Hematopoietic multipotent progenitor cell (in vitro differentiated cells): Measurements from ENCODE around the gene SLC34A3. TPM values are rescaled to one million over a fixed set of nuclear protein-coding genes. Genes with fewer than 3 reads are reported as not detected.
A peak's percentile ranks its signal among the peaks of the same experiment; 100 is the strongest.
"Not testable (repeated sequence)": the region's sequence is repeated elsewhere in the genome, so short reads cannot be mapped to it uniquely, and the experiment has no call there.

Experiments
- DNase-seq, 3 donors: peaks; one replicate each; pipeline ENCODE4 v3.0.0-alpha.2; 2011 to 2015; ENCODE audit warnings: low read depth in 2 of 3, low spot score in 2 of 3
- total RNA-seq: library from RNA; depleted of rRNA; stranded (reverse); fragments of >200 nt; gene quantifications from one replicate; pipeline ENCODE4 v1.2.3, GENCODE V29; 2012

The SLC34A3 gene
- total RNA-seq, 1 donor = not detected

- peak; percentile 99 to 100 (median 100) for DNase-seq
Observed at GRCh38 chr9:137240841-137241489, 10.3 kb downstream of the SLC34A3 start, which contains the start of gene TUBB4B. Gene TUBB4B (plus strand): TSS chr9:137241287. CDS start chr9:137241361, 74 bp downstream.

DNA sequence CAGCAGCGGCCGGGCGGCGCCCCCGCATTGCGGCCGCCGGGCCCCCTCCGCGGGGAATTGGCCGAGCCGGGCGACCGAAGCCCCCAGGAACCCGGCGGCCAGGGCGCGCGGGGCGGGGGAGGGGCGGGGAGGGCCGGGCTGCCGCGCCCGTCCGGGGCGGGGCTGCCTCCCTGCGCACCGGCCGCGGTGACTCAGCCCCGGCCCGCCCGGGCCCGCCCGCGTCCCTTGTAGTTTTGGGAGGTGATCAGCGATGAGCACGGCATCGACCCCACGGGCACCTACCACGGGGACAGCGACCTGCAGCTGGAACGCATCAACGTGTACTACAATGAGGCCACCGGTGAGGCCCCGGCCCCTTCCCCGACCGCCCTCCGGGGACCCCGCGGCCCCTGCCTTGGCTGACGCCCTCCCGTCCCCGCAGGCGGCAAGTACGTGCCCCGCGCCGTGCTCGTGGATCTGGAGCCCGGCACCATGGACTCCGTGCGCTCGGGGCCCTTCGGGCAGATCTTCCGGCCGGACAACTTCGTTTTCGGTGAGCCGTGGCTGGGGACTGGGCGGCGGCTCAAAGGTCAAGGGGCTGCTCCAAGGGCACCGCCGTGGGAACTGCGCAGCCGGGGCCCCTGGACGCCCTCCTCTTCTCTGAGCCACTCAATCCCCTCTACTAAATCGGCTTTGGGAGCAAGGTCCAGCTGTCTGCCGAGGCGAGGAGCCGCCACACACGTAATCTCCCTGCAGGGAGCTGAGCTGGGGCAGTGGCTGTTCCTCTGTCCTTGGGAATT is 11.0 kb downstream of the SLC34A3 start:
- peak in 2 of 3 donors; percentile 46 to 63 for DNase-seq

- DNase-seq = no peak
Observed at GRCh38 chr9:137242269-137243203, 11.8 kb downstream of the SLC34A3 start.

- DNase-seq = not testable (repeated sequence)
Observed at GRCh38 chr9:137243266-137243625, 12.5 kb downstream of the SLC34A3 start.

DNA sequence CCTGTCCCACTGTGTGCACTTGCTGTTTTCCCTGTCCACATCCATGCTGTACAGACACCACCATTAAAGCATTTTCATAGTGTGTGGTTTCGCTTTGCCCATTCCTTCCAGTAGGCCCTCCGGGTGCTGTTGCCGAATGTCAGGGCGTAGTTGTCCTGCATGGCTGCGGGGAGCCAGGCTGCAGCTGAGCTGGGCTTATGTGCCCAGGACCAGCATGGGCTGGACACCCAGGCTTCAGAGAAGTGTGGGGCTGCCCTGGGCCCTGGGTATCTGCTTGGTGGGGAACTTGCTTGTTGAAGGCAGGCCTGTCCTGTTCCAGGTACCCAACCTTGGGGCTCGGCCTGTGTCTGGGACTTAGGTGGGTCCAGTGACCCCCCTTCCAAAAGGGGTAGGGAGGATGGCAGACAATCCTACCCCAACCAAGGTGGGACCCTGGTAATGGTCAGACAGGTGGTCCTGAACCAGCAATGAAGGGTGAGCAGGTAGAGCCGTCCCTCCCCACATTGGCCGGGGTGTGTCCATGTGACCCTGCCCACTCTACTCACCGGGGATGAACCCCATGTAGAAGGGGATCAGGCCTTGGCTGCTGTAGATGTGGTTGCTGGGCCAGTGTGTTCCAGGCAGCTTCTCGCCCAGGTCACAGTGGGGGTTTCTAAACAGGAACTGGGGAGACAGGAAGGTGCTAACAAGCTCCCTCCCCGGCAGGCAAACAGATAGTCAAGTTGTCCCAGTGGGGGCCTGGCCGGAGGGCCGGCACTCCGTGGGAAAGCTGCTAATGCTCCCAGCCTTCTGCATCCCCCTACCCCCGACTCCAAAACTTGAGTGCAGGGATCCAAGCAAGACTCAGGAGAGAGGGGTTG is 13.2 kb downstream of the SLC34A3 start:
- no peak for DNase-seq

GRCh38 chr9:137244486-137245449 is 14.1 kb downstream of the SLC34A3 start:
- no peak for DNase-seq

DNA sequence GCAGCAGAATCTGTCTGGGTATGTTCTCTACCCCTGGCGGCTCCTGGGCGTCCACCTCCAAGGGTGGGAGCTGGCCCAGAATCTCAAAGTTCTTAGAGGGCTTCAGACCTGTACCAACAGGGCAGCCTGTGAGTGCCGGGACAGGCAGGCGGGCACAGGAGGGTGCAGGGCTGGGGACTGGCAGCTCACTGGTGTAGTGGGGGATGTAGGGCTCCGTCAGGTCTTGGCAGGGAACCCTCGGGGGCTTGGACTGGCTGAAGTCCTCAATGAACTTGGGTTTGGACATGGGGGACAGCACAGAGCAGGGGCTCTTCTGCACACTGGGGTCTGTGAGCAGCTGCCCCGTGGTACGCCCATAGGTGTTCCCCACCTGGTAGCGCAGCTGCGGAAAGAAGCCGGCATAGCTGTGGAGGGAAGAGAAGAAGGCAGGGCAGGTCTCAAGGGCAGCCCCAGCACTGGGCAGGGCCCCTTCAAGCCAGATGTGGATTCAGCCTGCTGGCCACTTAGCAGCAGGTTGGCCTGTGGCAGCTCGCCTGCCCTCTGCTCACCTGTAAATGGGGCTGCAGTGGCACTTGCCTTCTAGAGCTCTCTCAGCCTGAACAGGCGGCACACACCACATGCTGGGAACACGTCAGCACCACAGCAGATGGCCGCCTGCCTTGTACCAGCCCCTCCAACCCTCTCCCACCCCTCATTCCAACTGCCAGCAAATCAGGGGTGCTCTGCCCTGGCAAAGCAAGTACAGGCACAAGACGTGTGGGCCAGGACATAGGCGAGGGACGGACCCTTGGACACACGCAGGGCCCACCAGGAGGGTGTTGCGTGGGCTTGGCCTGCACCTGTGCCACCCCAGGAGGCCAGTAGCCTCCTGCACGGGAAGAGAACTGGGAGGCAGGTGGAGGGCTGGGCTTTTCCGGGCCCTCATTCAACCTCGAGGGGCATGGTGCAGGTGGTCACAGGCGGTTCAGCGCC is 15.0 kb downstream of the SLC34A3 start:
- no peak for DNase-seq

DNA sequence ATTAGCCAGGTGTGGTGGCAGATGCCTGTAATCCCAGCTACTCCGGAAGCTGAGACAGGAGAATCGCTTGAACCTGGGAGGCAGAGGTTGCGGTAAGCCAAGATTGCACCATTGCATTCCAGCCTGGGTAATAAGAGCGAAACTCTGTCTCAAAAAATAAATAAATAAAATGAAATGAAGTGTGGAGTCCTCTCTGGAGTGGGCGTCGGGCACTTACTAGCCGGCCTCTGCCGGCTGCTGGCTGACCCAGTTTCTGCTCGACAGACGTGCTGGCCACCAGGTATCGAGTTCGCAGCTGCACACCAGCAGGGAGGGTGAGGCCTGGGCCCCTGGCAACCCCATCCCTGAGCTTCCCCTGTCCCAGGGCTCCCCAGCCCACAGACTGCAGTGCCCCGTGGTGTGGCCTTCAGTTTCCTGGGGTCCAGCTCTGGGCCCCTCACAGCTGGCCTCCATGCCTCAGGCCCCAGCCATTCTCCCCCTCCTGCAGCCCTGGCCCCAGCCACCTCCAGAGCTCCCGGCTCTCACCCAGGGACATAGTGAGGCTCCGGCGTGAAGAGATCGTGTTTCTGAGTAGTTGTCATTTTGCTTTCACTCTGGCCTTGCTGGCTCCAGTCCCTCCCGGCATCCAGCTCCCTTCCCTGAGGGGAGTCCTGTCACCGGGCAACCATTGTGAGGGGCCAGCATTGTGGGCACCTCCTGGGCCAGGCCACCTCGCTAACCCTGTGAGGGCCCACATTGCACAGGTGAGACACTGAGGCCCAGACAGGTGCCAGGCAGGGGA is 16.6 kb downstream of the SLC34A3 start:
- no peak for DNase-seq

GRCh38 chr9:137247916-137248175 is 17.1 kb downstream of the SLC34A3 start:
- no peak for DNase-seq

DNA sequence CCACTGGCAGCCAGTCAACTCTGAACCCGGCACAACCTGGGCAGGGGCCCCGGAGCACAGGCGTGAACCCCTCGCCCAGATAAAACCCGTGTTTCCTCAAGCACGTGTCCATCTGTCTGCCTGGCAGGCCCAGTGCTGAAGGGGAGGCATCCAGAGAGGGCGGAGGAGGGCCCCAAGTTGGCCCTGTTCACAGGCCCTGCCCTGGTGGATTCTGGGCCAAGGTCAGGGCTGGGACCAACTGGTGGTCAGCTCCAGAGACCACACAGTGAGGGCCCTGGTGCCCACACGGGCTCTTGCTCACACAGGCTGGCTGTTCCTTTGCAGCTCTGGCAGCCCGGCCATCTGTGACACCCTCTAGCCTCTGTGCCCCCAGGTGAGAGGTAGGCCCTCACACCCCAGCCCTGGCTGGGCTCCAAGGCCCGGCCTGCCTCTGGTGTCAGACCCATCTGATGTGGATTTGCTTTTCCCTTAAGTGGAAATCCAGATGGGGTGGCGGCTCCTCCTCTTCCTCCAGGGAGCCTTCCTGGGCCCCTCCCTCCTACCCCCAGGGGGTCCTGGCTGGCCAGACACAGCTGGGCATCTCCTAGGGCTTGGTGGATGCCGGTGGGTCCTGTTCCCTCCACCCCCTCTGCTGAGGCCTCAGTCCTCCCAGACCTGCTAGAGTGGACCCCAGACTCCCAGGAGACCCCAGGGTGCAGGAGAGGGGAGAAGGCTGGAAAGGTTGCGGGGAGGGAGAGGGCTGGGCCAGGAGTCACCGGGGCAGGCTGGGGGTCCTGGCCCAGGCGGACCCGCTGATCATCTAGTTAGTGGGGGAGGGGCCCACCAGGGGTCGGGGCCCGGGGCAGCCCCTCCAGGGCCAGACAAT is 19.9 kb downstream of the SLC34A3 start:
- no peak for DNase-seq

- DNase-seq = no peak
Observed at GRCh38 chr9:137251194-137251461, 20.4 kb downstream of the SLC34A3 start, which contains the start of gene STPG3. Gene STPG3 (plus strand): TSS chr9:137251286. CDS start chr9:137251287, 1 bp downstream.

DNA sequence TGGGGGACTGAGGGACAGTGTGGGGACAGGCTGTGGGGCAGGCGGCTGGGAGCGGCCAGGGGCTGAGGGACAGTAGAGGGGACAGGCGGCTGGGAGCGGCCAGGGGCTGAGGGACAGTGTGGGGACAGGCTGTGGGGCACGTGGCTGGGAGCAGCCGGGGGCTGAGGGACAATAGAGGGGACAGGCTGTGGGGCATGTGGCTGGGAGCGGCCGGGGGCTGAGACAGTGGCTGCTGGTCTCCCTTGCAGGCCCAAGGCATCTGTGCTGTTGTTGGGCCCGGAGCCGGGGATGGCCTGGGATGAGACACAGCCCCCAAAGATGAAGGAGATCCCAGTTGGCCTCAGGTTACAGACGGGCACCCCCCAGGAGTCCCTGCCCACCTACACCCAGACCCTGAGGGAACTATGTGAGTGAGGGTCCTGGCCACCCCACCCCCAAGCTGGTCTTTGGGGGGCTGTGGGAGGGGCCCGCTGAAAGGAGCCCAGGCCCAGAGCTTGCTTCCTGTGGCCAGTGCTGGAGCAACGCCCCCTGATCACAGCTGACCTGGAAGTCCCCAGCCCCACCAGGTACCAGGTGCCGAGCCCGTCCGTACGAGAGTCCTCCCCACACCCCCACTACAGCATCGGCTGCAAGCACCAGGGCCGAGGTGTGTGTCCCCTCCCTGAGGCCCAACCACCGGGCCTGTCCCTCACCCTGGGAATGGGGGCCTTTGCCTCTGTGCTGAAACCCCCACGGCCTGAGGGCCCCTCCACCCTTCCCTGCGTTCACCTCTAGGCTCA is 21.0 kb downstream of the SLC34A3 start:
- DNase-seq = no peak

GRCh38 chr9:137252555-137253506 is 22.1 kb downstream of the SLC34A3 start:
- no peak for DNase-seq

DNA sequence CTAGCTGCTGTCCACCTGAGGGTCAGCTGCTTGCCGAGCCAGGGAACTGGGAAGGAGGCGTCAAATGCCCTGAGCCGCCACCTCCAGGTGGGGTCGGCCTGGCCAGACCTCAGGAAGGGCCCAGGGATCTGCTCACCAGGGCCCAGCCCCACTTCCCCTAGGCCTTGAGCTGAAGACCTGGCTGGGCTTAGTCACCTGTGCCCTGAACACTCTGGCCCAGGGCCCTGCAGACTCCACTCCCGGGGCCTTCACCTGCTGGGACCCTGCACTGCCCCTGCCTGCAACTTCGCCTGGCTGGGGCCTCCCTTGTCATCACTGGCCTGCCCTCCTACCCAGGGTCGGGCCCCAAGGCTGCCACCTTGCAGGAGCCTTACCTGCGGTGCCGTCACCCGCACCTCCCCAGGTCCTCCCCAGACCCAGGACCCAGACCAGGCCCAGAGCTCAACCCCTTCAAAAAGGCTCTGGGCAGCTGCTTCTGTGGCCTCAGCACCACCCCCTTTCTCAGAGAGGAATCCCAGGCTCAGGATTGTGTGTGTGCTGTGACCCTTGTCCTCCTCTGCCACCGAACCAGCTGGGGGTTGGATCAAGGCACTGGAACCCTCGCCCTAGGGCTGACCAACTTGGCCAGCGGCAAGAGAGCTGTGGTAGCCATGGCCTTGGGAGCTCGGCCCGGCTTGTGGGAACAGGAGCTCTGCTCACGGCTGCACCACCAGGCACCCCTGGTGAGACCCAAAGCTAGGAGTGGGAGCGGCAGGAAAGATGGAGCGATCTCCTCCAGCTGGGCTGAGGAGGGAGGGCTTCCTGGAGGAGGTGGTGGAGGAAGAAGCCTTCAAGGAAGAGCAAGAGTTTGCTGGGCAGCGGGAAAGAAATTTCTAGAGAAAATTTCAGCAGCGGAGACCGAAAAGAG is 23.3 kb downstream of the SLC34A3 start:
- no peak for DNase-seq
